ENCODE measurements around the gene AHCYL2.

The AHCYL2 gene

DNA sequence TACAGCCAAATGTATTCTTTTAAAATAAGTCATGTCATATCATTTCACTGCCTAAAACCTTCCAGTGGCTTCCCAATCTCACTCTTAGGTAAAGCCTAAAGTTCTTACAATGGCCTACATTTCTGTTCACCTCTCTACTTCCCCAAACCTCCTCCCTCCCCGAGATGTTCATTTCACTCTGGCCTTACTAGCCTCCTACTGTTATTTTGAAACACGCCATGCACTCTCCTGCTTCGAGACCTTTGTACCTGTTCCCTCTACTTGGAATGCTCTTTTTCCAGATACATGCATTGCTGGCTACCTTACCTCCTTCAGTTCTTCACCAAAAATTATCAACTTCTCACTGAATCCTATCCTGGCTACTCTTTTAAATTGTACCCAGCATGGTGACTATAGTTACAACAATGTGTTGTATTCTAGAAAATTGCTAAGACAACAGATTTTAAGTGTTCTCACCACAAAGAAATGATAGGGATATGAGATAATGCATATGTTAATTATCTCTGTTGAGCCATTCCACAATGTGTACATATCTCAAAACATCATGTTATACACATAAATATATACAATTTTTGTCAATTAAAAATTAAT lies 158.8 kb downstream of the AHCYL2 start:
- in situ Hi-C loops (cut with MboI; ENCODE audit: low sequenced_read_pairs, unreplicated experiment), result no loop called here
- TF ChIP-seq, protein P1, sequence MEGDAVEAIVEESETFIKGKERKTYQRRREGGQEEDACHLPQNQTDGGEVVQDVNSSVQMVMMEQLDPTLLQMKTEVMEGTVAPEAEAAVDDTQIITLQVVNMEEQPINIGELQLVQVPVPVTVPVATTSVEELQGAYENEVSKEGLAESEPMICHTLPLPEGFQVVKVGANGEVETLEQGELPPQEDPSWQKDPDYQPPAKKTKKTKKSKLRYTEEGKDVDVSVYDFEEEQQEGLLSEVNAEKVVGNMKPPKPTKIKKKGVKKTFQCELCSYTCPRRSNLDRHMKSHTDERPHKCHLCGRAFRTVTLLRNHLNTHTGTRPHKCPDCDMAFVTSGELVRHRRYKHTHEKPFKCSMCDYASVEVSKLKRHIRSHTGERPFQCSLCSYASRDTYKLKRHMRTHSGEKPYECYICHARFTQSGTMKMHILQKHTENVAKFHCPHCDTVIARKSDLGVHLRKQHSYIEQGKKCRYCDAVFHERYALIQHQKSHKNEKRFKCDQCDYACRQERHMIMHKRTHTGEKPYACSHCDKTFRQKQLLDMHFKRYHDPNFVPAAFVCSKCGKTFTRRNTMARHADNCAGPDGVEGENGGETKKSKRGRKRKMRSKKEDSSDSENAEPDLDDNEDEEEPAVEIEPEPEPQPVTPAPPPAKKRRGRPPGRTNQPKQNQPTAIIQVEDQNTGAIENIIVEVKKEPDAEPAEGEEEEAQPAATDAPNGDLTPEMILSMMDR (IDR thresholded peaks at IDR 0.05; ENCODE audit: borderline replicate concordance, control extremely low read depth, extremely low read depth, insufficient read depth, missing control alignments), result no peak
- no peak for DNase-seq (ENCODE audit: low spot score)

DNA sequence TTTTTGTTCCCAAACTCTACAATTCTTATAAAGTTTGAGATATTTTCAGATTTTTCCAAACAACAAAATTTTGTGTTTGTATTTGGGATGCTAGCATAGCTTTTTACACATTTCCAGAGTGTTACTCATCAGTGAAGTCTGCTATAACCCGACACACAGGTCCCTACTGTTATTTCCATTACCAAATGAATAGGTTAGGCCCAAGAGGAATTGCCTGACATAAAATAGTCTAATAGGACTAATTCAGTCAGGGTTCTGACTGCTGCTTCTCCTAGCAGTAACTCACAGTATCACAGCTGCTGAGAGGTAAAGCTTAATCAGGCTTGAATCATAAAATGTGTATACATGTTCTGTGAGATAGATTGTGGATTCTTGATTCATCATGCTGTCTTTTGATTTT lies 160.3 kb downstream of the AHCYL2 start:
- TF ChIP-seq, protein P1 (IDR thresholded peaks at IDR 0.05; ENCODE audit: borderline replicate concordance, control extremely low read depth, extremely low read depth, insufficient read depth, missing control alignments), result no peak
- DNase-seq (ENCODE audit: low spot score), result no peak
- in situ Hi-C loops (cut with MboI; ENCODE audit: low sequenced_read_pairs, unreplicated experiment), result no loop called here

DNA sequence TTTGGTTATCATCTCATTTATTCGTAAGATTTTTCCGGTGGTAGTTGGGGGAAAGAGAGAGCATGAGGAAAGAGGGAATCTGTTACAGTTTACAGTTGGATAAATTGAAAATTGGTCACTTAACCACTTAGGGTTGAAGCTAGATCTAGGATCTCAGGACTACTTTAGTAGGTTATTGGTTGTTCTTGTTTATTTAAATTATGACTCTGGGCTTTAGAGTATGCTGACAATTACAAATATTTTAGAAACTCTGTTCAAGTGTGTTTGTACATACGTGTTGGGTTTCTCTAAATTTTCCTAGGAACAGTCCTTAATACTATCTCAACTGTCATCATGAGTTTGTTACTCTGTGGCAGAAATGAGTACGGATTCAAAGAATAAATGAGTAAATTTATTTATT lies 160.8 kb downstream of the AHCYL2 start:
- in situ Hi-C loops (cut with MboI; ENCODE audit: low sequenced_read_pairs, unreplicated experiment), result no loop called here
- TF ChIP-seq, protein P1 (IDR thresholded peaks at IDR 0.05; ENCODE audit: borderline replicate concordance, control extremely low read depth, extremely low read depth, insufficient read depth, missing control alignments), result no peak

DNA sequence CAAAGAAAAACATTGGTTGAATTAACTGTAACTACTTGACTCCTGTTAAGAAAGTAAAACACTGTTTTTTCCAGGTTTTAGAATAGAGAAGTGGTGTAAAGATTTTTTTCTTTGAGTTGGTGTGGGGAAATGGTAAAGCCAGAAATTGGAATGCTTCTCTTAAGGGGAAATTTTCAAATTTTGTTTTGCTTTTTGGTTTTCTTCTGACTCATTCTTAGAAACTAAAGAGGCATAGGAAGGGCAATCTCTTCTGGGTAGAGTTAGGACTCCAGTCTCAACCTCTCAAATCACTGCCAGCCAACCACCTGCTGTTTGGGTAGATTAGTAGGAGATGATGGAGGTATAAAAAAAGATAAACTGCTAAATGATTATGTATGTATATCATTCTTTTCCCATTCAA lies 161.7 kb downstream of the AHCYL2 start:
- TF ChIP-seq, protein P1 (IDR thresholded peaks at IDR 0.05; ENCODE audit: borderline replicate concordance, control extremely low read depth, extremely low read depth, insufficient read depth, missing control alignments), result no peak
- in situ Hi-C loops (cut with MboI; ENCODE audit: low sequenced_read_pairs, unreplicated experiment), result no loop called here
- no peak for DNase-seq (ENCODE audit: low spot score)

More for the DNA sequence above, 160.8 kb downstream of the AHCYL2 start:
- DNase-seq (ENCODE audit: low spot score), result no peak

DNA sequence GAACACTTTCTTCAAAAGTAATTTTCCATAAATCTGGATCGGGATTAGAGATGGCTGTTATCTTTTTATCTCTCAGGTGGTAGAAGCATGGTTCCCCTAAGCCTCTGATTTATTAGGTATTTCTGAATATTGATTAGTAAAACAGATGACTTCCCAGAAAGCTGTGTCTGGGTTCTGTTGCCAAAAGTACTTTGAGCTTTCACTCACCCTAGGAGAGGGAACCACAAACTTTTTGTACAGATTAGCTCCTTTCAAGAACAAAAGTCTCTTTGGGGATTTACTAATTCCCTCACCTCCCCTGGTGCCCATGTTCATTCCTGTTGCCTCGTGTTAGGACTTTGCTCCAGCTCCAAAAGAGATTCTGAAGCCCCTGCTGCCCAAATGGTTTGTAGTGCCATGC lies 162.7 kb downstream of the AHCYL2 start:
- in situ Hi-C loops (cut with MboI; ENCODE audit: low sequenced_read_pairs, unreplicated experiment), result no loop called here
- TF ChIP-seq, protein P1 (IDR thresholded peaks at IDR 0.05; ENCODE audit: borderline replicate concordance, control extremely low read depth, extremely low read depth, insufficient read depth, missing control alignments), result no peak
- DNase-seq (ENCODE audit: low spot score), result no peak

DNA sequence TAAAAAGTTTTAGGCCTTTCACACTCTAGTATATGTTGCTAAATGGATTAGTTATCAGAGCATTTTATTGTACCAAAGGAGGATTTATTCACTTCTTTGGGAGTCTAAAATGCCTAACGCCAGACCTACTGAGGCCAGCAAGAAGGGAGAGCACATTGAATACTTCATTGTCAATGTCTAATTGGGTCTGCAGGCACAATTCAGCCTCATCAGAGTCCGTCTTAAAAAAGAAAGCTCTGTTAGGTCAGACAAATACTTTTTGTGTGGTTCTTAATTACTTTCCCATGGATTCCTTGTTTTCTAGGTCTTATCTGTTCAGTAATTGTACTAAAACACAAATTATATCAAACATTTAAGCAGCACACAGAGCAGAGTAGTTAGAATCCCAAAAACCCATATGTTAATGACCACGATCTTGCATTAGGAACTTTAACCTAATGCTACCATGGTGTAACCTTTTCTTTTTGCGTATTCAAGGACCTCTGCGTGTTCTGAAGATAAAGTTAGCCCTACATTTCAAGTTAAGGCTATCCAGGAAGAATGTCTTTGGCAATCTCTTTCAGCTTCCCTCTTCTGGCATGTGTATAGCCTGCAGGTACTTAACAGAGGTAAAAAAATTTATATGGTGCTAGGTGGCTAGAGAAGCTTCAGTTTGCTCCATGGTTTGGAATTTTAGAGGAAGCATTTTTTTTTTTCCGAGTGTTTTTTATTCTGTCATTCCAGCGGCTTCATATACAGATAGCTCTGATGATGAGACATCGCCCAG lies 163.7 kb downstream of the AHCYL2 start:
- no peak for DNase-seq (ENCODE audit: low spot score)
- in situ Hi-C loops (cut with MboI; ENCODE audit: low sequenced_read_pairs, unreplicated experiment), result no loop called here
- TF ChIP-seq, protein P1 (IDR thresholded peaks at IDR 0.05; ENCODE audit: borderline replicate concordance, control extremely low read depth, extremely low read depth, insufficient read depth, missing control alignments), result no peak
